SH-SY5Y (cell line): Measurements from ENCODE around the gene INHBE.
A peak's percentile ranks its signal among the peaks of the same experiment; 100 is the strongest.

Experiments
- GATA2 ChIP-seq: IDR thresholded peaks from 2 replicates; pipeline ENCODE4 v1.6.1; 2011; ENCODE audit warnings: mild to moderate bottlenecking, low read depth, low read length
- GATA3 ChIP-seq: IDR thresholded peaks from 2 replicates; pipeline ENCODE4 v1.6.1; 2011; ENCODE audit warnings: low read depth, mild to moderate bottlenecking, low read length, moderate library complexity

INHBE gene

GRCh38 chr12:57475271-57476161, 20.4 kb downstream of the INHBE start:
- TF ChIP-seq GATA3 (no peak), GATA2 (no peak)

- TF ChIP-seq GATA2: no peak
- TF ChIP-seq GATA3: no peak
Observed at GRCh38 chr12:57476162-57476992, 21.3 kb downstream of the INHBE start.

- TF ChIP-seq GATA2: no peak
- no peak for TF ChIP-seq GATA3
Observed at GRCh38 chr12:57476993-57477709, 22.0 kb downstream of the INHBE start.

GRCh38 chr12:57477710-57478681, 22.9 kb downstream of the INHBE start:
- no peak for TF ChIP-seq GATA2
- TF ChIP-seq GATA3: no peak

- TF ChIP-seq GATA2 (no peak), GATA3 (no peak)
Observed at GRCh38 chr12:57479043-57479375, 23.9 kb downstream of the INHBE start.

- no peak for TF ChIP-seq GATA2
- no peak for TF ChIP-seq GATA3
Observed at GRCh38 chr12:57479376-57480115, 24.4 kb downstream of the INHBE start, which contains the start of gene ARHGAP9. Gene ARHGAP9, minus strand, starts transcription at chr12:57479866. Its CDS starts 460 bp downstream, at chr12:57479406.

GRCh38 chr12:57481671-57482070, 26.6 kb downstream of the INHBE start:
- TF ChIP-seq GATA2 (0 out of 2 replicates have a peak, but pooled peaks have one; percentile 6), GATA3 (no peak)

- no peak for TF ChIP-seq GATA2
- no peak for TF ChIP-seq GATA3
Observed at GRCh38 chr12:57483466-57483865, 28.4 kb downstream of the INHBE start.

- TF ChIP-seq GATA2: no peak
- no peak for TF ChIP-seq GATA3
Observed at GRCh38 chr12:57485695-57486094, 30.6 kb downstream of the INHBE start.

- TF ChIP-seq GATA3 (no peak), GATA2 (no peak)
Observed at GRCh38 chr12:57487055-57487596, 32.0 kb downstream of the INHBE start.

- TF ChIP-seq GATA2 (no peak), GATA3 (no peak)
Observed at GRCh38 chr12:57487597-57488401, 32.7 kb downstream of the INHBE start, which contains the start of gene MARS1. Gene MARS1, plus strand, starts transcription at chr12:57488068. Its CDS starts 23 bp downstream, at chr12:57488091.
